ENCODE results near the gene SOHLH1. TPM values are rescaled to one million over a fixed set of nuclear protein-coding genes. Genes with fewer than 3 reads are reported as not detected.

The SOHLH1 gene
- total RNA-seq, 1 donor from 2014 or later = not detected

DNA sequence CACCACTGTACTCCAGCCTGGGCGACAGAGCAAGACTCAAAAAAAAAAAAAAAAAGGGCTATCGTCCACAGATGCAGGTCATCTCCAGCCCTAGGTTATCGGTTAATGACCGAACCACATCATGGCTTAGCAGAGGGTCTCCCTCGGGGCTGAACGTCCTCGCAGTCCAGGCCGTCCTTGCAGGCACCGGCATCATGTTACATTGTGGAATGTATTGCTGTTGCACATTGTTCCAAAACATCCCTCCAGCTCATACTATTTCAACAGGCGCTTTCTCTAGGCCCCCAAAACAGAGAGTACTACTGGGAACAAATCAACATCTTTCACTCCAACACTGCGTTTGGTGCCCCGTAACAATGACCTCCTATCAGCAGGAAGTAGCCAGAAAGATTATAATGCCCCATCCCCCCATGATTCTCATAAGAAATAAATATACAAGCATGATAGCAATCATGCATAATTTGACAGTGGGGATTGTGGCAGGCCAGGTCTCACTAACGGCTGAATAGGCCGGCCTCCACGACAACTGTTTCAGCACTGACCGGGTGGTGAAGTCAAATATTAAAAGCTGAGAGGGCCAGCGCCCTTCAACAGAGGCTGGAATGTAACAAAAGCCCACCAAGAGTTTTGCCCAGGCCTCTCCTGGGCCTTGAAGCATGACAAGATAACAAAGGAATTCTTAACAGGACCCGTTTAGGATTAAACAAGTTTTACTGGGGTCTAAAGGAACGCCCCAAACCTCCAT lies 37.3 kb downstream of the SOHLH1 start:
- no peaks in the 10 kb centered on the region for H3K9me3 ChIP-seq
- no peak for DNase-seq
- no peak for ATAC-seq
- no peak overlapping the region for H3K27ac ChIP-seq
- TF ChIP-seq, protein P1, sequence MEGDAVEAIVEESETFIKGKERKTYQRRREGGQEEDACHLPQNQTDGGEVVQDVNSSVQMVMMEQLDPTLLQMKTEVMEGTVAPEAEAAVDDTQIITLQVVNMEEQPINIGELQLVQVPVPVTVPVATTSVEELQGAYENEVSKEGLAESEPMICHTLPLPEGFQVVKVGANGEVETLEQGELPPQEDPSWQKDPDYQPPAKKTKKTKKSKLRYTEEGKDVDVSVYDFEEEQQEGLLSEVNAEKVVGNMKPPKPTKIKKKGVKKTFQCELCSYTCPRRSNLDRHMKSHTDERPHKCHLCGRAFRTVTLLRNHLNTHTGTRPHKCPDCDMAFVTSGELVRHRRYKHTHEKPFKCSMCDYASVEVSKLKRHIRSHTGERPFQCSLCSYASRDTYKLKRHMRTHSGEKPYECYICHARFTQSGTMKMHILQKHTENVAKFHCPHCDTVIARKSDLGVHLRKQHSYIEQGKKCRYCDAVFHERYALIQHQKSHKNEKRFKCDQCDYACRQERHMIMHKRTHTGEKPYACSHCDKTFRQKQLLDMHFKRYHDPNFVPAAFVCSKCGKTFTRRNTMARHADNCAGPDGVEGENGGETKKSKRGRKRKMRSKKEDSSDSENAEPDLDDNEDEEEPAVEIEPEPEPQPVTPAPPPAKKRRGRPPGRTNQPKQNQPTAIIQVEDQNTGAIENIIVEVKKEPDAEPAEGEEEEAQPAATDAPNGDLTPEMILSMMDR (IDR thresholded peaks at IDR 0.05) = no peak
- no peaks in the 10 kb centered on the region for H3K36me3 ChIP-seq
- peaks cover 18% of the 10 kb centered on the region for H3K27me3 ChIP-seq (ENCODE audit: low read depth)
- no peak overlapping the region for H3K4me3 ChIP-seq
- H3K4me1 ChIP-seq = no peaks in the 10 kb centered on the region
- intact Hi-C loops (cut with DNase I) = no loop called here

DNA sequence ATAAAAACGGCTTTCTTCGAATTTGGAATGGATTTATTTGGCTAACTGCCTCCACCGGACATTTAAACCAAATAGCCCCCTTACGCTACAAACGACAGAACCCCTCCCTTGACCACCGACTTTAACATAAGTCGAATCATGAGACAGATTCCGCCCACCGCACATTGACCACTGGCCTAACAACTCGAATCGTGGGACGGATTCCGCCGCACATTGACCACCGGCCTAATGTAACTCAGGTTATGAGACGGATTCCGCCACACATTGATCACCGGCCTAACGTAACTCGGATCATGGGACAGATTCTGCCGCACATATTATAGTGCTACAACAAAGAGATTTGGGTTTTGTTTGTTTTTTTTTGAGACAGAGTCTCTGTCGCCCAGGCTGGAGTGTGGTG lies 38.9 kb downstream of the SOHLH1 start:
- intact Hi-C loops (cut with DNase I) = no loop called here
- DNase-seq = no peak
- Histone ChIP-seq H3K36me3 (no peaks in the 10 kb centered on the region), H3K27ac (no peak overlapping the region), H3K4me1 (no peaks in the 10 kb centered on the region), H3K27me3 (ENCODE audit: low read depth) (peaks cover 17% of the 10 kb centered on the region), H3K9me3 (no peaks in the 10 kb centered on the region), H3K4me3 (no peak overlapping the region)
- ATAC-seq = no peak
- TF ChIP-seq, protein P1 (IDR thresholded peaks at IDR 0.05) = no peak

DNA sequence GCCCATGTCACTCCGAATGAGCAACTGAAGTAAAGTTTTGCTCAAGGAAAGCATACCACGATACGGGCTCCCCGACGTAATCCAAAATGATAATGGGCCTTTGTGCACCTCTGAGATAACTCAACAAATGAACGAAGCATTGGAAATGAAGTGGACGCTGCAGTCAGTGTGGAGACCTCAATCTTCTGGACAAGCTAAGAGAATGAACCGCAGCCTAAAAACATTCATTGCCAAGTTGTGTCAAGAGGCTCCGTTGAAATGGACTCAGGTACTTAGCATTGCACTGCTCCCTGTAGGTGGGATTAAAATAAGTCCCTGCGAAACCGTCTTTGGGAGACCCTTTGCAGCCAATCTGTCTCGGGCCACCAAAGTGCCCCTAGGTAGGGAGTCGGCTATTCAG lies 40.0 kb downstream of the SOHLH1 start:
- H3K9me3 ChIP-seq = no peaks in the 10 kb centered on the region

DNA sequence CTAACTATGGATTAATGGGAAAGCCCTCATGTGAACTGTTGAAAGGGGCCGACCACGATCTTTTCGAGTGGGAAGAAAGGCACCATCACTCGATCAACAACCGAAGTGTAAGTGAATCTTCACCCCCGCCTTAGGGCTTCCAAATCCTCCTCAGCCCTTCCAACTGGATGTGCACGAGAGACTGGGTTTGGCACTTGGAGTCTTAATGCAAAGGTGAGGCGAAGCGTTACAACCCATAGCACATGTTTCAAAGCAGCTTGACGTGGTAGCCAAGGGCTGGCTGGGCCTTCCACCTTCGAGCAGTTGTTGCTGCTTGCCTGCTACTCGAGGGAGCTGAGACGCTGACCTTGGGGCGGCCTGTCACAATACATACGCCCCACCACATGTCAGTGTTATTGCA lies 41.9 kb downstream of the SOHLH1 start:
- H3K4me1 ChIP-seq = no peaks in the 10 kb centered on the region
- TF ChIP-seq, protein P1 (IDR thresholded peaks at IDR 0.05) = no peak
- no peak for DNase-seq
- H3K27me3 ChIP-seq (ENCODE audit: low read depth) = peaks cover 14% of the 10 kb centered on the region
- H3K4me3 ChIP-seq = no peak overlapping the region
- H3K27ac ChIP-seq = no peak overlapping the region
- no peaks in the 10 kb centered on the region for H3K36me3 ChIP-seq
- ATAC-seq = no peak
- intact Hi-C loops (cut with DNase I) = no loop called here
- no peaks in the 10 kb centered on the region for H3K9me3 ChIP-seq

More for the DNA sequence above, 40.0 kb downstream of the SOHLH1 start:
- Histone ChIP-seq H3K4me3 (no peak overlapping the region), H3K27me3 (ENCODE audit: low read depth) (peaks cover 14% of the 10 kb centered on the region), H3K36me3 (no peaks in the 10 kb centered on the region), H3K4me1 (no peaks in the 10 kb centered on the region), H3K27ac (no peak overlapping the region)
- intact Hi-C loops (cut with DNase I) = no loop called here
- no peak for DNase-seq
- ATAC-seq = no peak
- TF ChIP-seq, protein P1 (IDR thresholded peaks at IDR 0.05) = no peak

DNA sequence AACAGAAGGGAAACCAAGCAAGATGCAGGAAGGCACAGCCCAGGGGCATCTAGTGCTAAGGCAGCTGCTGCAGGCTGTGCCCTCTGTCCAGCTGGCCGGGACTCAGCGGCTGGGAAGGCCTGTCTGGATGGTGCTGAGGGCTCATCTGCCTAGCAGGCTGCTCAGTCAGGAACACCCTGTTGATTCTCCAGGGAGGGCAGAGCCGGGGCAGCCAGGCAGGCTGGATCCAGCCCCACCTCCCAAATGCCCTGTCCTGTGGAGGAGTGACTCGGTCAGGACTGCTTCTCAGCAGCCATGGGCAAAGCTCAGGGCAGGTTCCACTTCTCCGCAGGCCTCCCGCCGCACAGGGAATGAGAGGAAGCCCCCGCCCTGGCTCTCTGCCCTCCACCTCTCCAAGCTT lies 44.0 kb downstream of the SOHLH1 start:
- no peaks in the 10 kb centered on the region for H3K36me3 ChIP-seq
- no peak overlapping the region for H3K27ac ChIP-seq
- H3K4me3 ChIP-seq = no peak overlapping the region
- H3K9me3 ChIP-seq = no peaks in the 10 kb centered on the region
- intact Hi-C loops (cut with DNase I) = no loop called here
- no peak for ATAC-seq
- TF ChIP-seq, protein P1 (IDR thresholded peaks at IDR 0.05) = no peak
- H3K27me3 ChIP-seq (ENCODE audit: low read depth) = peaks cover 14% of the 10 kb centered on the region
- no peaks in the 10 kb centered on the region for H3K4me1 ChIP-seq
- DNase-seq = no peak

Measured in lower lobe of right lung (tissue), 2 donors.